Uterus (tissue), 2 donors: ENCODE results near the gene MAP3K7CL.

Experiments used
- POLR2A ChIP-seq, 2 donors: fragments of 450-650 bp; IDR thresholded peaks; one replicate each; pipeline ENCODE4 v1.6.1; 2016; ENCODE audit warnings: antibody characterized with exemption in 2 of 2, mild to moderate bottlenecking in 1 of 2, moderate library complexity in 1 of 2
- TF ChIP-seq, protein P1 (sequence below), 4 experiments: fragments of 200-600 bp in 2 of 4; fragments of 450-650 bp in 2 of 4; sonication (generic) in 2 of 4; IDR thresholded peaks; one replicate each; pipeline ENCODE4 v1.5.1; 2016 to 2019; ENCODE audit warnings: antibody characterized with exemption in 4 of 4, mild to moderate bottlenecking in 2 of 4, moderate library complexity in 1 of 4

DNA sequence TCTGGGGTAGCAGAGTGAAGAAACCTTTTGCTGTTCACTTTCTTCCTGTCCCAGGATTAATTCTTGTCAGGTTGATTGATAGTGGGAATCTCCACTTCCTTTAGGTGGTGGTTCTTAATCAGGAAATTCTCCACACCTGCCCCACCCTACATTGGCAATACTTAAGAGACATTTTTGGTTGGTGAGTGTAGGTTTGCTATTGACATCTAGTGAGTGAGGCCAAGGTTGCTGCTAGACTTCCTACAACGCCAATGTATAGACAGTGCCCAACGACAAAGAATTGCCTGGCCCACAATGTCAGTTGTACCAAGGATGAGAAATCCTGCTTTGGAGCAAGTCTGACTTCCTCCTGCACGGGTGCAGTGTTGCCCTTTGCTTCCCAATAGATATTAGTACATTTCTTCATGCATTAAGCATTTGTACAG lies 38.5 kb downstream of the MAP3K7CL start:
- TF ChIP-seq, protein P1, sequence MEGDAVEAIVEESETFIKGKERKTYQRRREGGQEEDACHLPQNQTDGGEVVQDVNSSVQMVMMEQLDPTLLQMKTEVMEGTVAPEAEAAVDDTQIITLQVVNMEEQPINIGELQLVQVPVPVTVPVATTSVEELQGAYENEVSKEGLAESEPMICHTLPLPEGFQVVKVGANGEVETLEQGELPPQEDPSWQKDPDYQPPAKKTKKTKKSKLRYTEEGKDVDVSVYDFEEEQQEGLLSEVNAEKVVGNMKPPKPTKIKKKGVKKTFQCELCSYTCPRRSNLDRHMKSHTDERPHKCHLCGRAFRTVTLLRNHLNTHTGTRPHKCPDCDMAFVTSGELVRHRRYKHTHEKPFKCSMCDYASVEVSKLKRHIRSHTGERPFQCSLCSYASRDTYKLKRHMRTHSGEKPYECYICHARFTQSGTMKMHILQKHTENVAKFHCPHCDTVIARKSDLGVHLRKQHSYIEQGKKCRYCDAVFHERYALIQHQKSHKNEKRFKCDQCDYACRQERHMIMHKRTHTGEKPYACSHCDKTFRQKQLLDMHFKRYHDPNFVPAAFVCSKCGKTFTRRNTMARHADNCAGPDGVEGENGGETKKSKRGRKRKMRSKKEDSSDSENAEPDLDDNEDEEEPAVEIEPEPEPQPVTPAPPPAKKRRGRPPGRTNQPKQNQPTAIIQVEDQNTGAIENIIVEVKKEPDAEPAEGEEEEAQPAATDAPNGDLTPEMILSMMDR (IDR thresholded peaks at IDR 0.05): no peak
- no peak for TF ChIP-seq POLR2A (IDR thresholded peaks at IDR 0.05)
